SIG-M5 treated with dmso at 0.1 percent for 504 hours (cell line): ENCODE measurements around the gene ENO4.
A peak's percentile ranks its signal among the peaks of the same experiment; 100 is the strongest.

Experiments
- DNase-seq: peaks from one replicate; lab custom pipeline; 2025; ENCODE audit not compliant: unreplicated experiment; lab: John Stamatoyannopoulos, UW

ENO4 gene, protein sequence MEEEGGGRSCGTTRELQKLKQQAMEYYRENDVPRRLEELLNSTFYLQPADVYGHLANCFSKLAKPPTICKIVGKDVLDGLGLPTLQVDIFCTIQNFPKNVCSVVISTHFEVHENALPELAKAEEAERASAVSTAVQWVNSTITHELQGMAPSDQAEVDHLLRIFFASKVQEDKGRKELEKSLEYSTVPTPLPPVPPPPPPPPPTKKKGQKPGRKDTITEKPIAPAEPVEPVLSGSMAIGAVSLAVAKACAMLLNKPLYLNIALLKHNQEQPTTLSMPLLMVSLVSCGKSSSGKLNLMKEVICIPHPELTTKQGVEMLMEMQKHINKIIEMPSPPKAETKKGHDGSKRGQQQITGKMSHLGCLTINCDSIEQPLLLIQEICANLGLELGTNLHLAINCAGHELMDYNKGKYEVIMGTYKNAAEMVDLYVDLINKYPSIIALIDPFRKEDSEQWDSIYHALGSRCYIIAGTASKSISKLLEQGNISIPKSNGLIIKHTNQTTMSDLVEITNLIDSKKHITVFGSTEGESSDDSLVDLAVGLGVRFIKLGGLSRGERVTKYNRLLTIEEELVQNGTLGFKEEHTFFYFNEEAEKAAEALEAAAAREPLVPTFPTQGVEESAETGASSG

DNA sequence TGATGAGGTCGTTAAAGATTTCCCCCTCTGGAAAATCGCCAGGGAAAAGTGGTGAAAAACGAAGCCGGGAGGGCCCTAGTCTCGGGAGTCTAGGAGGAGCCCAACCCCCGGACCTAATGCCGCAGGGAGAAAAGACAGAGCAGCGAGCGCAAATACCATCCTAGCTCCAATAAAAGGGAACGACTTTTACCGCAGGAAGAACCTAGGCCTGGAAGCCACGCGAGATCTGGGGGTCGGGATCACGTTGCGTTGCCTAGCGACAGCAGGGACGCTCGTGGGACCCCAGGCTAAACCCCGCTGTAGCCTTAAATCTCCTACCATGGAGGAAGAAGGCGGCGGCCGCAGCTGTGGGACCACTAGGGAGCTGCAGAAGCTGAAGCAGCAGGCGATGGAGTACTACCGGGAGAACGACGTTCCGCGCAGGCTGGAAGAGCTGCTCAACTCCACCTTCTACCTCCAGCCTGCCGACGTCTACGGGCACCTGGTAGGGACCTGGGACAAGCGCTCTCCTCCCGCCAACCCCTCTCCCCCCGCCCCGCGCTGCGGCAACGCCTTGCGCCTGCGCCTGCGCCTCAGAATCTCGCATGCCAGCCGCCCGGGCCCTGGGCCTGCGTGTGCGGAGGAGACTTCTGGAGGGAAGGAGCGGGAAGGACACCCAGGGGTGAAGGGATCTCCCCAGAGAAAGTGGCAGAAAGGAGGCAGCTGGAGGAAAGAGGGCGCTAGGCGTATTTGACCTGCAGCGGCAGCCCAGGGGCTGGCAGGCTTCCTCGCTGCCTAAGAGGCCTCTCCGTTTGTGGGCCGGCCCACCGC lies at the start of gene ENO4:
ENO4 (plus strand) TSS at position 252 of the 810 bp plus-strand sequence; CDS start at position 320, 68 bp downstream.
- peak; percentile 36 for DNase-seq

DNA sequence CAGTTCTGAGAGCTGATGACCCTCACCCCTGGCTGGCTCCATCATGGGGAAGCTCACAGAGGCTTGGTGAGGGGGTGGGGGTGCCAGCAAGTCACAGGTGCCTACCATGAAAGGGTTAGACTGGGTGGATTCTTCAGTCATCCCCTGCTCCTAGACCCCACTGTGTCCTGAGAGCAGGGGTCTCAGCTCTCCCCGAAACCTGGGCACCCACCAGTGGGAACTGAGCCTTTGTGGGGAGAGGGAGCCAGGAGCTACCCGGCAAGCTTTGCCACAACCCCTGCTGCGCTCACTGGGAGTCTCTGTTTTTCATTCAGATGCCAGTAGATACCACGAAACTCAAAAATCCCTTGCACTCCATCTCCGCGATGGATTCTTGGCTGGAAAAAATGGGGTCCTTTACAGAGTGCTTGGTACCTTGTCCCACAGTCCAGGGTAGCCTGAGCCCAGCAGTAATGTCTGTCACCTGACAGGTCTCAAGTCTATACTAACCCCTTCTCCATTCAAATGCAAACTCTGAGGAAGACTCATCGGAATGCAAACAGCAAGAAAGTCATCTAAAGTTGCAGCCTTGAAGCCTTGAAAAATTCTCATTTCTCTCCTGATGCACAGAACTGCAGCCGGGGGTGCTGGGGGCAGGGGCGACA lies 48.9 kb upstream of the ENO4 start:
- DNase-seq: no peak

DNA sequence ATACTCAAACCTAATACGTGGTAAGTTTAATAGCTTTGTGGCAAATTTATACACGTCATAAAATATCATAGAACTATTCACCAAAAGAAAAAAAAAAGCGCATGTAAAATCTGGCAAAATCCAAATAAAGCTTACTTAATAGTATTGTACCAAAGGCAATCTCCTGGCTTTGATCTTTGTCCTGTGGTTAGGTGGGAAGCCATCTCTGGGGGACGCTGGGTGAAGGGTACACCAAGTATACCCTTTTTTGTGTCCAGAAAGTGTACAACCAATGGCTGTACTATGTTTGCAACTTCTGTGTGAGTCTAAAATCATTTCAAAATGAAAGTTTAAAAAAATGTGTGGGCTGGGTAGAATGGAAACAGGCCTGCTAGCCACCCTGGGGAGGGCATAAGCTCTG lies 47.6 kb upstream of the ENO4 start:
- no peak for DNase-seq

DNA sequence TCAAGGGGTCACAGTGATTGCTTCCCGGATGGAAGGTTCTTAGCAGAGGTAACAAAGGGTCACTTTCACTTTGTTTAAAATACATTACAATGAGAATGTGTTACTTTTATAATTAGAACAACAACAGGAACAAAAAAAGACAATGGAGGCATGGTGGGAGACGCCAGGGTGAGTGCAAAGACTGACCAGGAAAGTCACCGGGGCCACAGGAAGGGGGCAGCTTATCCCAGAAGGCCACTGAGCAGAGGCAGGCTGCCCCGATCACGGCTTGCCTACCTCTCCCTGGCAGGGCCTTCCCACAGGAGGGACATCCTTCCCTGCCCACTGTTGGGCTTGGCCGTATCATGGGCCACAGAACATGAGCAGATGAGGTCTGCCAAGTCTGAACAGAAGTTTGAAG lies 46.8 kb upstream of the ENO4 start:
- no peak for DNase-seq

DNA sequence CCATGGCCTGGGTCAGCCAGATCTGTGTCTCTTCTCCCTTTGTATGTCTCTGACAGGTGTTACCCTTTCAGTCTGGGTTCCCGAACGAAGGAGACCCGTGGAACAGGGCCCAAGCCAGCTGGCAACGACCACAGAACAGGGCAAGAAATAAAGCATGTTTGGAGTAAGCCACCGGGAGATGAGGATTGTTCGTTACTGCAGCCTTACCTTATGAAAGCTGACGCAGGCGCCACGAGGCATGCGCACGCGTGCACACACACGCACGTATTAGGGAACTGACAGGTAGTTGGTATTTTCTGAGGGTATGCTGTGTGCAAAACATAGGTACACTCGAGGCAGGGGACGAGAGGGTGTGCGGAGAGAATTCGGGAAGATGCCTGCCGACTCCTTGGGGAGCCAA lies 46.4 kb upstream of the ENO4 start:
- DNase-seq: no peak

DNA sequence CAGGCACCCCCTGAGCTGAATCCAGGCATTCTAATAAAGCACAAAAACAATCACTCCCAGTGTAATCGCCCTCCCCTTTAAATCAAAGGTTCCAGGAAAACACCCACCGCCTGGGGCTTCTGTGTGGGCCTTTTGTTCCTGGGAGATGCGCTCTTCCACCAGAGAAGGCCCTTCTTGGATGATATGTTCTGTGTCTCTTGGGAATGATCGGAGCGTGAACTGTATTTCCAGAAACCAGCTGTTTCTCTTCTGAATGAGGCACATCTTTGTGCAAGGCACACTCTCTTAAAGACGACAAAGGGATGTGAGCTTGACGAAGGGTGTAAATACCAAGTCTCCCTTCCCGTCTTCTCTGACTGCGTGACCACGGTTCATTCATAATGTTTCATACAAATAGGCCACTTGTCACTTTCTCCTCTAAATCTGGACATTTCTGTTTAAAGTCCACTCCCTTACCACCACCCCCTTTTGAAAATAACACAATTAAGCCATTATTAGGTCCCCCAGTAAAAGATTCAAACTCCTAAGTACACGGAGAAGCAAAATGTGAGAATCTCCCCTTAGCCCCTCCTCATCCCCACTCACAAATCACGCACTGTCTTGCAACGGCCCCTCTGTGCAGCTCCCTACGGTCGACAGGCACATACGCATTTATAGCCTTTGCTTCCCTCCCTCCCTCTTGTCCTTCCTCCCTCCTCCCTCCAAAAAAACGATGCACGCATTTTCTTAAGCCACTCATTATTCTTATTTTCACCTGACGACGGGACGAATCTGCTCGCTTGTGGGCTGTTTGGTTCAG lies 45.6 kb upstream of the ENO4 start:
- no peak for DNase-seq

DNA sequence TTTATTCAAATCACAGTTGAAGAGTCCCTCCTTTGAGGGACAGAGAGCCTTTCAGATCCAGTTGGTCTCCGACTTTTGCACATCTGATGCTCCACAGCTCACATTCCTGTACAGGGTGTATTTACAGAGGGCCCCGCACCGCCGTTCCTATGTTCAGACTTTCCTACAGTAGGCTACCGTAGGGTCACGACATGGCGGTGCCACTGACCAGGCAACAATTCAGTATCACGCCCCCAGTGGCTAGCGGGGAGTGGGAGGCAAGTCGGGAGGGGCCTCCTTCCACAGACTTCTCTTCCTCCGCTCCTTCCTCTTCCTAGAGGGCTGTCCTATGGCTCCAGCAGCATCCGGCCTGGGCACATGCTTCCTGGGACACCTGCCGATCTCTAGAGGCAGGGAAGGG lies 40.6 kb upstream of the ENO4 start:
- DNase-seq: no peak

DNA sequence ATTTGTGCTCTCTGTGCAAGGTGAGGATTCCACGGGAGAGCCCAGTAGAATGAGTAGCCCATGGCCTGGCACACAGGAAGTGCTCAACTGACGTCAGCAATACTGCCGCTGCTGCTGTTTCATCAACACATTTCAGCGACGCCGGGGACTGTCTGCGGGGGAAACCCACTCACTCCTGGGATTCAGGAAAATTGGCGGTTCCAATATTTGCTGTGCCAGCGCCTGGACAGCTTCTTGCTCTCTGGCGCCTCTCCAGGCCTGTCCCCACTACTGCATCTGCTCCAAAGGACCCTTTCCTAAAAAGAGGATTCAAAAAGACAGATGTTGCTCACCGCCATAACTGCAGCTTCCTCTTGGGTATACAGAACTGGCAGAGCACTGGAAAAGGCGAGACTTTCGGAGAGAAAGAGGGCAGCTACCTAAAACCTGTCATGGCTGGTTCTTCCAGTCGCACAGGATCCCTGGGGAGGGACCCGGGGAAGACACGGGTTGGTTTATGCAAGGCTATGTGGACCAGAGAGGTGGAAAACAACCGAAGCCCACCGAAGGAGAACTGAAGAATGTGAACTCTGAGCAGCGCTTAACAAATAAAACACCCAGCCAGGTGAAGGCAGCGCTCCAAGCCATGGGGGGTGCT lies 39.7 kb upstream of the ENO4 start:
- no peak for DNase-seq

DNA sequence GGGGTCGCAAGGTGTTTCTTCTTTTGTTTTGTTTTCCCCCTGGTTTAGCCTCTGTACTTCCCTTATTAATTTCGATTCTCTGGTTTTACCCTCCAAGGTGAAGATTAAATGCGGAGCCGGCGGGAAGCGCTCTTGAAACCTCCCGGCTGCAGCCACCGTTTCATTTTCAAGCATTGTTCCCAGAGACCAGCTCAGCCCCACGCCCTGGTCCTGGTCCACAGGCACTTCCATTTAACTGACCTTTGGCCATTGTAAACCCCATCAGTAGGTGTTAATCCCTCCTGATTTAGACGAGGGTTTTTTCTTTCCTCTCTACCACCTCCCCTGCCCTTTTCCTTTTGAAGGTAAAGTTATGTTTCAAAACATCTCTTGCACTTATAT lies 39.2 kb upstream of the ENO4 start:
- DNase-seq: no peak

DNA sequence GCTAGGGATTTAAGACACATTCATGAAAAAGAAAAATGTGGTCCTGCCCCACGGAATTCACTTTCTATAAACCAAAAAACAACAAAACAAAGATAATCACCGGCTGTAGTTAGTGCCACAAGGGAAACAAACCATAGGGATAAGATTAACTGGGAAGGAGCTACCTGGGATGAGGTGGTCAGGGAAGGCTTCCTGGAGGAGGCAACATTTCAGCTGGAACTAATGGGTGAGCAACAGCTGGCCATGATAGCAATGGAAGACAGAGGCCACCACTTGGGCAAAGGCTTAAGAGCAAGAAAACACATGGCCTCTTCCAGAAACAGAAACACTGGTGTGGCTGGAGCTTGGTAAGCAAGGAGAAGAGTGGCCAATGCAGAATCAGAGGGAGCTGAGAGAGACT lies 38.4 kb upstream of the ENO4 start:
- DNase-seq: no peak

DNA sequence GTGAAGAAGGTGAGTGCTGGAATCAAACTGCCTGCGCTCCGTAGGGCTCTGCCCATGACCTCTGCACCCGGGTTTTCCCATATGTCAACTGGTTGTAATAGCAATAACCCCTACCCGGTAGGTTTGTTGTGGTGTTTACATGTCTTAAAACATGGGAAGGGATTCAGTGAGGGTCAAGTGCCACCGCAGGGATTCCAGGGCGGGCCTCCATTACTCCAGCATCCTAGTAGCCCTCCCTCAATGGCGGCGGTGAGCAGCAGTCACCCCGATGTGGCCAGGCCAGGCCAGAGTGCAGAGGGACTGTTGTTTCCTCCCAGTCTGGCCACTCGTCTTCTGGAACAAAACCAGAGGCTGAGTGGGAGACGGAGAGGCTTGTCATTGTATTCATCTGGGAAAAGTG lies 37.6 kb upstream of the ENO4 start:
- DNase-seq: no peak

DNA sequence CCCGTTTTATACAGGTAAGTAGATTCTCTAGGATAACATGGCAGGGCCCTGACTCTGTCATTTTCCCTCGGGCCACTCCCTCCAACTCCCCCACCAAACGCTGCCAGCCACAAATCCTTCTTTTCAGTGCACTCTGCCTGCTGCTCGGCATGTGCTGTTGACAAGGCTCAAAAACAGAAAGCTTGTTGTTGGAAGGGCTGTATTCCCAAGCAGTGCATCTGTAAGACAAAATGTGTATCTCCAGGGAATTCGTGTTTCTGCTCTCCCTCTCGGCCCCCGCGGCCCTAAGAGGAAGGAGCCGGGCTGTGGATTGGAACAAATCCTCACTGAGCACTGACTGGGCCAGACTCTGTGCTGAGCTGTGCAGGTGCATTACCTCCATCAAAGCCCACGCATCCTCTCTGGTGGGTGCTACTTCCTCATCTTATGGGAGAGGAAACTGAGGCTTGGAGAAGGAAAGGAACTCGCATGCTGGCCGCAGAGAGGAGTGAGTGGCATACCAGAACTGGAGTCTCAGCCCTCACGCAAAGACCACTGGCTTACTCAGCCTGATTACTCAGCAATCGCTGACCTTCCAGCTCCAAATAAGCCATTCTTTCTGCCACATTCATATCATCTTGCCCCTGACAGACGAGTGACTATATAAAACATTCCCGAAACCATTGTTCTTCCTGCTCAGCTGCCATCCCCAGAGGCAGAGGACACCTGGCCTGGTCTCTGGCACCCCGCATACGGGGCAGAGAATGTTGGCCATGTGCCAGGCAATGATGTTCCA lies 33.5 kb upstream of the ENO4 start:
- no peak for DNase-seq

DNA sequence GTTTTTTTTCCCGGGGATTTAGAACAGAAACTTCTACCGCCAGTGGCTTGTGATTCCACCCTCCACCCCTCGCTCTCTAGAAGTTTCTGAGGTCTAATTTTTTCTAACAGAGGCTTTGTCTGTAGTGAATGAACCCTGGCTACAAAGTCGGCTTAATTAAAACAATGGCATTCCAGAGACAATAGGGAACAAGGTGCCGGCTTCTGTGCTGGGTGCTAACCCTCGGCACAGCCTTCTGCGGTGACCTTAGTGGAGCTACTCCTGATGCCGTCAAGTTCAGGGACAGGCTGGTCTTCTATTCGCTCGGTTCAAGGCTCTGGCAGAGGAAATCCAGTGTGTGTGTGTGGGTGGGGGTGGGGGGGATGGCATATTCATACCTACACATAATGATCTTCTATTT lies 32.1 kb upstream of the ENO4 start:
- DNase-seq: no peak

DNA sequence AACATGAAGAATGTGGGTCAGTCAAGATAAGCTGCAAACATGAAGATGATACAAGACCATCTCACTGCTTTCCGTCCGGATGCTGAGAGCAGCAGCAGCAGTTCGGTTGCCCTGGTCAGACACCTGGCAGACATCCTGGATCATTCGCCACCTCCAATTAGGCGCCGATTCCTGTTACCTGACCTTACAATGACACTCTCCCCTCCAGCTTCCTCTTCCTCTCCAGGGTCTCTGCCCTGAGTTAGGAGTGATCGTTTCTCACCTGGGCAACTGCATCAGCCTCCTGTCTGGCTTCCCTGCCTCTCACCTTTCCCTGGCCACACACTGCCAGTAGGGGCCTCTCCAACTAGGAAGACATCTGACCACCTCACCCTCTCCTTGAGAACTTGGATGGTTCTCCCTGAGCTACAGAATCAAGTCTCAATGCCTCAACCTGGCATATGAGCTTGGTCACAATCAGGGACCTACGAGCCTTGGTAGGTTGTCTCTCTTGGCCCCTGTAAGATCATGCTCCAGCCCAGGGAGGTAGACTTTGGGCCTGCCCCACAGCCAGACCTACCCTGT lies 31.4 kb upstream of the ENO4 start:
- DNase-seq: no peak

DNA sequence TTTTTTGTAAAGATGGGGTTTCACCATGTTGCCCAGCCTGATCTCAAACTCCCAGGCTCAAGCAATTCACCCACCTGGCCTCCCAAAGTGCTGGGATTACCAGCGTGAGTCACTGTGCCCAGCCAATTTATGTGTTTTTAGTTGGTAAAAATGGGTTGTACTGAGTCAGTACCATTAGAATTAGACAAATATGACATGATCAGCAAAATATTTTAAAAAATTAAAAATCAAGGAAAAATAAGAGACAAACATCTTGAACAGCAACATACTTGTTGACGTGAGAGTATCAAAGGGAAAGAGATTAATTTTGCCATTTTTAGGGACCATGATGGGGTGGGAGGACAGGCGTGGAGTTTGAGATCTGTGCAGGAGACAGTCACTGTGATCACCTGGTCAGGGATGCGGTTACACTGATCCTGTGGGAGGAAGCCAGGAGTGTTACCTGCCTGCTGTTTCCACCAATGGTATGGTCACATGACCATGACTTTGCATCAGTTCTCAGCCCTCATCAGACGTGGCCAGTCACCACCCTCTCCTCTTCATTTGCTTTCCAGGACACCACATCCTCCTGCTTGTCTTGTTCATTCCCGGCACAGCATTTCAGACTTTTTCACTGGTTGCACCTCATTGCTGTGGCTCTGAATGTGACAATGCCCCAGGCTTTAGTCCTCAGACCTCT lies 29.2 kb upstream of the ENO4 start:
- no peak for DNase-seq

DNA sequence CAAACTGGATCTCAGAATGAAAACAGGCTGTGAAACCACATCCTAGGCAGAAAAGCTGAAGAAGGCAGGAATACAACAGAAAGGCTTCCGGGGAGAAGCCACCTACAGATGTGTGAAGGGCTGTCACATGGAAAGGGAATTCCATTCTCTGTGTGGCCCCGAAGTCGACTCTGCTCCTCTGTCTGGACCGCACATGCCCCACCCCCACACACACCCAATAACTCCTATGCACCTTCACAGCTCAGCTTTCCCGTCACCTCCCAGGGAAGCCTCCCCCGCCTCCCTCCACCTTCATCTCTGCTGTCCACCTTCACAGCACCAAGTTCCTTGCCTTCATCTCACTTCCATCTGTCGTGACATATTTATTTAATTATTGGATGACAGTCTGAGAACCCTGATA lies 23.4 kb upstream of the ENO4 start:
- DNase-seq: no peak

DNA sequence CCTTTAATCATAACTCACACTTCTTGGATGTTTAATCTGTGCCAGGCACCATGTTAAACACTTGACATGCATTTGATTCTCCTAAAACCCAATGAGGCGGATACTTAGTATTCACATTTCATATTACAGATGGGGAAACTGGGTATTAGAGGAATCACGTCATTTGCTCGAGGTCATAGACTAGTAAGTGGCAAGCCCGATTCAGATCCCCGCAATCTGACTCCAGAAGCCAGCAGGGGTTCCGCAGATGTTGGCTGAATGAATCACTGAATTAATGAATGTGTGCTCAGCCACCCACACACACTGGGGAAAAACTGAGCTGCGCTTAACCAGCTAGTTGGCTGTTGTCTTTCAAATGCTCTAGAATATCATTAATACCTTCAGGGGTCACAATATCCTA lies 22.5 kb upstream of the ENO4 start:
- DNase-seq: no peak

DNA sequence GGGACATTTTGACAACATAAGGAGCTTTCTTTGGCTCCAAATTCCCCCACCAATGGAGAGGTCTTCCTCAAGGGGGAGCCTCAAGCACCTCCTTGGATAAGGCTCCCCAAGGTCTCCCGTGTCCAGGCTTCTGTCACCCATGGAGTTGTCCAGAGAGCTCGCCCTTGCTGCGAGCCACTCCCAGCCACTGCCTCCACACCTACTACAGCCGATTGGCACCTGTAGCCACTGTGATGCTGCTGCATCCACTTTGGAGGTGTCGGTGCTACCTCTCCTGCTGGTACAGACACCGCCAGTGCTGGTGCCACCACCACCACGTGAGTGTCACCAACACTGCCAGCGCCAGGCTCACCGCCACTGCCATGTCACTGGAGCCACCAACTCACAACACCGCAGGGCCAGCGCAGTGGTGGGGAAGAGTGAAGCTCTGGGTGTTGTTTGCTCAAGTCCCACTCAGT lies 22.1 kb upstream of the ENO4 start:
- no peak for DNase-seq
